ENCODE data around the gene SP140. TPM values are rescaled to one million over a fixed set of nuclear protein-coding genes. Genes with fewer than 3 reads are reported as not detected.
"Not testable (repeated sequence)": the region's sequence is repeated elsewhere in the genome, so short reads cannot be mapped to it uniquely, and the experiment has no call there.

The SP140 gene
- total RNA-seq, 1 donor from 2014 or later = 8.2 TPM

DNA sequence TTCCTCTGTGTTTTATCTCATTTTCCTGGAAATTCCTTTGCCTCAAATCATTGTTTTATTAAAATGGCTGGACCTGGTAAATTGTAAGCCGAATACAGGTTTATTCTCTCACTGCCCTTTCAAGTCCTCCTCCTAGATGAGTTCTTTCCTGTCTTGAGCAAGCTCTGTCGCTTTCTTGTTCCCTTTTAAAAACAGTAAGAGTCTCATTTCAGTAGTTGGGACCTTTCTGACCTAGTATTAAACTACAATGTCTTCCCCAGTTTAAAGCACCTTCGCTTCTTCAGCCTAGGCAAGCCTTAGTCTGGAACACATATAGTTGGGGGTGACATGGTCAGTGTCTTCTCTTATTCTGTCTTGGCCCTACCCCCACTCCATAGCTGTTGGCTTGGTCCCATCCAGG, 60.5 kb downstream of the SP140 start:
- DNase-seq (ENCODE audit: low spot score) = no peak

DNA sequence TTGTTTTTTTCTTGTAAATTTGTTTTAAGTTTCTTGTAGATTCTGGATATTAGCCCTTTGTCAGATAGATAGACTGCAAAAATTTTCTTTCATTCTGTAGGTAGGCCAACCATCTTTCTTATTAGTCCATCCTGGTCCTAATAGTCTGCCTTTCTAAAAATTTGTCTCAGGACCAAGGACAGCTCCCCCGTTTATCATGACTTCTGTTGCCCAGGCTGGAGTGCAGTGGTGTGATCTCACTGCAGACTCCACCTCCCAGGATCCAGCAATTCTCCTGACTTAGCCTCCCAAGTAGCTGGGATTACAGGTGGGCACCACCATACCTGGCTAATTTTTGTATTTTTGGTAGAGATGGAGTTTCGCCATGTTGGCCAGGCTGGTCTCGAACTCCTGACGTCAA, 63.8 kb downstream of the SP140 start:
- not testable (repeated sequence) for DNase-seq (ENCODE audit: low spot score)

DNA sequence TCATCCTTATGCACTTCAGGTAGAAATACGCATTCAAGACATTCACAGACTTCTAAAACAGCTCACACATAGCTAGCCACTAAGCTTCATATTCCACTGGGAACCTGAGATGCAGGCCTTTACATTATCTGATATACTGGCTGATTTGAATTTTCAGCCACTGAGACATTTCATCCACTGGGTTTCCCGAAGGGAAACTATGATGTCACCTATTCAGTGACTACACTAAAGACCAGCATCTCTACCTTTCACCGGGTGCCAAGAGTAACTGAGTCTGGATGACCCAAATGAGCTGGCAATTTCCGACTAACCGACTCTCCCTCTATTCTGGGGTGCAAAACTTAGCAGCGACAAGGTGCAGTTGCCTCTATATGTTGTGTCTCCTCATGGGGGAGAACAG, 69.7 kb downstream of the SP140 start:
- no peak for DNase-seq (ENCODE audit: low spot score)

DNA sequence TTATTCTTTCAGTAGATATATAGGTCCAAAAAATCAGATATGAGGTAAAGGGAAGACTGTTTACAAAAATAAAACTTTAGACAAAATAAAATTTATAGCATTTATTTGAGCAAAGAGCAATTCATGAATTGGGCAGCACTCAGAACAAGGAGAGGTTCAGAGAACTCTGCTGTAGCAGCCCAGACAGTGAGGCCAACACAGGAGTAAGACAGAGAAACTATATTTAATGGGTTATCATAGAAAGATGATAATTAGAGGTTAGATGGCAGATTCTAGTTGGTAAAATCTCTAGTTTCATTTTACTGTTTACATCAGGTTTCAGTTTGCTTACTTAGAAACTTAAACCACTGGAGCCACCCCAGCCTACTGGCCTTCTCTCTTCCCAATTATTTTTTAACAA, 71.4 kb downstream of the SP140 start:
- no peak for DNase-seq (ENCODE audit: low spot score)

DNA sequence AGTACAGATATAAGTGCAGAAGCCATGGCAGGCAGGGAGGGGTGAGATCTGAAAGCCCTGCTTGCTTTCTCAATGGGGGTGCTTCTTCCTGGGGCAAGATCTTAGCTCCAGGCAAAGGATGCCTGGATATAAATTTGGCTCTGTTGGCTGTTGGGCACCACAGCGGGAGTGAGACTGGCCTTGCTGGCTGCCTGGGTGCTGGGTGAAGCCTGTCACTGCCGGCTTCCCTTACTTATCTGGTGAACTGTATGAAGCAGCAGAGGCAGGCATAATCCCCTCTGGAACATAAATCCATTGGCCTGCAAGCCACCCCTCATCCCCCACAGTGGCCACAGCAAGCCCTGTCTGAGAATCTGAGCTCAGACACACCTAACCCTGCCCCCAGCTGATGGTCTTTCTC, 74.1 kb downstream of the SP140 start:
- DNase-seq (ENCODE audit: low spot score) = no peak

DNA sequence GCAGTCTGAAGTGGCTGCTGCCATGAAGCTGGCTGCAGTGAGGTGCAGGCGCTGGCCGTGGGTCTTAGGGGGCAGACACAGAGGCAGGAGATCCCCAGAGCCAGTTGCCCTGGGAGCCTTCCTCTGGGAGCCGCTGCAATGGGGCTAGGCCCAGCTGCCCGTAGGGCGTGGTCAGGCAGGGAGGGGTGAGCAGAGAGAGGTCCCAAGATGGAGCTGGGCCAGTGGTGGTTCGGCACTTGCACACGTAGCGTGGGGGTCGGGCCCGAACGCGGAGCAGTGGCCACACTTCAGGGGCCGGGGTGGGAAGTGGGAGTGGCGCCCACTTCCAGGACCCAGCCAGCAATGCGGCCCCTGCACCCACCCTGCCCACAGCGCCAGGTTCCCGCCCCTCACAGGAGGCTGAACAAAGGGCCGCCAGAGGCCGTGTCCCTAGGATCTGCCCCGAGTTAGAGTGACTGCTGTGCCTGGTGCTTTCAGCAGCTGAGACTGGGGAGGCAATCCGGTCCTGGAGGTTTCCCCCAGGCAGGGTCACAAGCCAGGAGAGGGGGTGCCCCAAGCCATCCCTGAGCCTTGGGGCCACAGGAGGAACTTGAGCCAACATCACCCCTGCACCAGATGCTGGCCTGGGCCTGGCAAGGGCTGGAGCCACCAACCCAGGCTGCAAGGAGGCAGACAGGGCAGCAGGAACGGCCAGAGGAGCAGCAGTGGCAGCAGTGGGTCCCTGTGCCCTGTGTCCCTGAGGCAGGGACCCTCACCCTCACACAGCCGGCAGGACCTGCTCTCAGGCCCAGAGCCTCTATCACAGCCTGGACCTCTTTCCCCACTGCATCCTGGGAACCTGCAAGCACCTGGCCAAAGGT, 80.1 kb downstream of the SP140 start:
- DNase-seq (ENCODE audit: low spot score) = no peak

DNA sequence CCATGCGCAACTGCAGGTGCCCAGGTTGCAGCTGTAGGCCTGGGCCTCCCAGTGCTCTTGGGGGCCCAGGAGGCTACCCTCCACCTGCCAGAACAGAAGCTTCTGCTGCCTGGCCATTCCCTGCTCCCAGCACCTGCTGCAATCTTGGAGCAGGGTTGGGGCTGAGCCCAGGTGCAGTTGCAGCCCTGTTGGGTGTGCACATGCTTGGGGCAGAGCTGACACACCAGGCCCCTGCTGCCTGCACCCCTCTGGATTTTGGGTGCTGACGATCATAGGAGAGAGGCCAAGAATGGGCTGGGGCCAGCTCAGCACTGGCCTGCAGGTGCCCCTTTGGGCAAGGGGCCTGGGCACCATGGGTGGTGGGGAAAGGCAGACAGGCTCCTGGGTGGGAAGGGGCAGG, 80.9 kb downstream of the SP140 start:
- DNase-seq (ENCODE audit: low spot score) = no peak

DNA sequence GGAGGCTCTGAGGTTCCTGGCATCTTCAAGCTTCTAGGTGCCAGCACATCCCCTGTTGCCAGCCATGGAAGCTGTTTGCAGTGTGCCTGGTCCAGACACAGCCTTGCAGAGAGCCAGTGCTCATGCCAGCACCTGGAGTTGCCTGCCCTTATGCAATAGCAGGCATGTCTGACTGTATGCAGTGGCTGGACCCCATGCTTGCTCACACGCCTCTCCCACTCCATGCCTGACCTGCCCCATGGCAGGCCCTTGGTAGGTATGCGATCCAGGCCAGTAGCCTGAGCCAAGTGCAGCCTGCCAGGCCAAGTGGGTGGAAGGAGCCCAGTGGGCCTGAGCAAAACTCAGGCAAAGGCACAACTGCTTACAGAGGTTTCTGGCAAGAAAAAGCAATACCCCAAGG, 81.9 kb downstream of the SP140 start:
- DNase-seq (ENCODE audit: low spot score) = no peak

DNA sequence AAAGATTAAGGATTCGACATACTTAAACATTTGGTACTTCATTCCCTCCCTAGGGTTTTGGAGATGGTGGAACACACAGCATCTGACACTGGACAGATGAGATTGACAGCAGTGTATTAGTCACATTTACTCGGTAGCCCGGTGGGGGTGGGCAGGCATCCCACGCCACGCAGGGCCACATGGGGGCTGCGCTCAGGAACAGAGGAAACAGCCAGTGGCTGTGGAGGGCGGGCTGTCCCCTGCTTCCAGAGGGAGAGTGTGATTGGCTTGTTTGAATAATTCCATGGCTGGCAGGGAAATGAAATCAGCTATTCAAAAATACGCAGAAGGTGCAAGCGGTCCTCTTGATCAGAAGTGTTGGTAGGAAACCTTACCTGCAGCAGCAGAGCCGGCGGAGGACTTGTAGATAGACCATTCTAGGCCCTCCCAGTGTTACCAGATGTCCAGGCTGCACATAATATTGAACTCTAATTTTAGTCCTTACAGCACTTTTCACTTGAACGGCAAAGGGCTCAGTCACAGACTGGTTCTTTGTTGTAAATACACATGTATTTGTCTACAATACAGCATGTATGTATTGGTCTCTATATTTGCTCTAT, 83.0 kb downstream of the SP140 start:
- DNase-seq (ENCODE audit: low spot score) = no peak

DNA sequence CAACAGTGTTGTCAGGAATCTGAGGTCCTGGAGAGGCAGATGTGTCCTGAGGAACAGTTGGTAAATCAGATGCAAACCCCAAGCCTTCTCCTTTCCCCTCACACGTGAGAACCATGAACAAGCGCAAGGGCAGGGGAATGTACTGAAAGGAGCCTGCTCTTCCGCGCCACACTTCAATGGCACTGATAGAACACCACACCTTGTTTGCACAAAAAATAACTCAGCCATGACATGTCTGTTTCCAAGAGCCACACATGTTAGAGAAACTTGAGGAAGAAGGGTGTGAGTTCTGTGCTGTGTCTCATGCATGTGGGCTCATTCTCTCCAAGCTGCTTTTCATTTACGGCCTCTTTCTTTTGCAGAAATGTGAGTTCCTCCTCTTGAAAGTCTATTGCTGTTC, 85.3 kb downstream of the SP140 start:
- not testable (repeated sequence) for DNase-seq (ENCODE audit: low spot score)

DNA sequence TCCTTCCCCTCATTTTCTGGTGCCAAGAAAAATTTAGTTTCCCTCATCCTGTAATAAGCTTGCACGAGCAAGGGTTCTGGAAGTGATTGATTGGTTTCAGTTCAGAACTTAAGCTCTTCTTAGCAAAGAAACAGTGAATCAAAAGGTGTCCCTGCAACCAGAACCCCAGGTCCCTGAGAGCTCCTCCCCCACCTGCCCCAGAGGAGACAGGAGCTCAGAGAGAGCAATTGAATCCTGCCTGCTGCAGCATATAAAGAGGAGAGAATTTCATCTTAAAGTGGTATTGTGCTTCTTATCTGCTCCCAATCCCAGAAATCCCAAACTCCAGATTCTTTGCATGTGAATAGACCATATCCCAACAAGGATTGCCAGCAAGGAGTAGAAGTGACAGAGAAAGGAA, 86.1 kb downstream of the SP140 start:
- not testable (repeated sequence) for DNase-seq (ENCODE audit: low spot score)

DNA sequence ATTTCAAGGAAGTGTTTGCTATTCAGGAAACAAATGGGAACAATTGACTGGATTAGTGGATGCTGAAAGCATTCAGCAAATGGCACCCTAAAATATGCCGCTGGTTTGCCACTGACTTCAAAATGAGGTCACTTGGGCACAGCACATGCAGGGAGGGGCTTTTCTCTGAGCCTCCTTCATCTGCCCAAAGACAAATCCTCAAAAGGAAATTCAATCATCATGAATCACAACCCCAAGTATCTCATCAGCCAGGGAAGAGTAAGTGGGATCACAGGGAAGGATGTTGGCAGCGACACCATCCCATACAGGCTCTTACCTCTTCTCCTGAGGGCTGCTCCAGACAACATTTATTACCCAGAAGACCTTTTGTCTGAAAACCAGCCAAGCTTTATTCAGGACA, 87.1 kb downstream of the SP140 start:
- no peak for DNase-seq (ENCODE audit: low spot score)

DNA sequence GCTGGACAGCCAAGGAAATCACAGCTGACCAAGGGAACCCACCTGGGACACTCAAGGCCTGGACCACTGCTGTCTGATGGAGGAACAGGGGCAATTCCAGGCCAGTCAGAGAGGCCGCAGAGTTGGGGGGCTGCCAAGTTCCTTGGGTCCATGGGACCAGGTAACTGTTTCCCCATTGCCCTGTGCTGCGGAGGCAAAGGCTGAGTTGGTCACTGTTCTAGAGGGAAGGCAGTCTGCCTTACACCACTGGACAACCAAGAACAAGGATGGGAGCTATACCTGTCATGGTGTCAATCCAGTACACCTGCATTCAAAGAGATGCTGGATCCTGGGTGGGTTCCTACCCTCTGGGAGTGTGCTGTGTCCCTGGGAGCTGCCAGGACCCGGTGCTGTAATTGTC, 91.8 kb downstream of the SP140 start:
- DNase-seq (ENCODE audit: low spot score) = no peak

DNA sequence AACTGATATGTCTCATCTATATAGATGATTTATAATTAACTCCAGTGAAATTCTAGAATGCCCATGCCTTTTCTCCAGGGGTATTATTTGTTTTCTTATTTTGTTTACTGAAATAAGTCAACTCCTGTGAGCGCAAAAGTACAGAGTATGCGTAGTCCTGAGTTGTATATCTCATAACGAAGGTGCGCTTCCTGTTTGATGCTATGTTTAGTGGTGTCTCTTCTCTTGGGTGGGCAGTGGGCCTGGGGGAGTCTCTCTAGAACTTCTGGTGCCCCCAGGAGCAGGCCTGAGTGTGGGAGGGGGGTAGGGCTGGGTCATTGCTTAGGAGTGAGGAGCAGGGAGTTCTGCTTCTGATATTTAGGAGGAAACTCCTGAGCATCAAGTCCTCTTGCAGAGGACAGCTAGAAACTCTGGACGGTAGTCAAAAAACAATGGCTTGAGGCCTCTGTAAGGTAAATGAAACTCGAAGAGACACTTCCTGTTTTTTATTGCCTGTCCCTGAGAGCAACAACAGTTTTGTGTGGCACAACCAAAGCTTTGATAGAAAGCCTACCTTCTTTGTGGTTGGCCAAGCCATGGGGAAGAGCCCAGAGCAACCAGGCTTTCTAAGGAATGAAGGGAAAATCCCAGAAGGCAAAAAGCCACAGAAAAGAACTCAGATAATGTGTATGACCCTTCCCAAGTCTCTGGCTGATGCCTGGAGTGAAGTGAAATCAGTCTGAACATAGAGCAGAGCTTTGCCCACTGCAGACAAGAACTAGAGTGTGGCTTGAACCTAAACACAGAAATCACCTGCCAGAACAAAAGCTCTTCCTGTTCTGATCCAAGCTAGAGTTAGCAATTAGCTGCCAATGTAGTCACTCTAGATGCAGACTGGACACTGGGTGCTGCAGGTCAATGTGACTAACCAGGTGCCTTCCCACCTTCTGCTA, 92.9 kb downstream of the SP140 start:
- no peak for DNase-seq (ENCODE audit: low spot score)

DNA sequence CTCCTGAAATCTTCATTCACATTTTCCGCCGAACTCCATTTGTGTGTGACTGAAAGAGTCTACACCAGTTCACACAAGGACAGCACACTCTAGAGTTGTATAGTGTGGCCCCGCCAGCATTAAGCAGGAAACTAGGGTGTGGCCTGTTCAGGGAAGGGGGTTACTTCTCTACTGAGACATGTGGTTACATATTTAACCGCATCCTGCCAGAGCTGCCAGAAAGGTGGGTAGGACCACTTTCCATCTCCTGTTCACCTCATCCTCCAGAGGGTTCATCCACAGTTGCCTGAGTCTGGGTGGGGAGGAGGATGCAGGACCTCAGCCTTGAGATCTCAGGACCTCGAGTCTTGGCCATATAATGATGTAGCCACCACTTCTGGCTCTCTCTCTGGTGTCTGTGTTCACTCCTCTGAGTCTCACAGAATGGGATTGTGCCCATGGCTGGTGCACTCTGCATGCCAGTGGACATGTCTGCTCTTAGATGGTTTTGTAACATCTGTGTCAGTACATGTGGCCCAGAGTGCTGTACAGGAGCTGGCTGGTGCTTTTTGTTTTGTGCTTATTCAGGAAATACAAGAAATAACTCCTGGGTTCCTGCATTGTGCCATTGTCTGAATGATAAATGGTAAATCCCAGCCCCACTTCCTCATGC, 93.8 kb downstream of the SP140 start:
- no peak for DNase-seq (ENCODE audit: low spot score)

DNA sequence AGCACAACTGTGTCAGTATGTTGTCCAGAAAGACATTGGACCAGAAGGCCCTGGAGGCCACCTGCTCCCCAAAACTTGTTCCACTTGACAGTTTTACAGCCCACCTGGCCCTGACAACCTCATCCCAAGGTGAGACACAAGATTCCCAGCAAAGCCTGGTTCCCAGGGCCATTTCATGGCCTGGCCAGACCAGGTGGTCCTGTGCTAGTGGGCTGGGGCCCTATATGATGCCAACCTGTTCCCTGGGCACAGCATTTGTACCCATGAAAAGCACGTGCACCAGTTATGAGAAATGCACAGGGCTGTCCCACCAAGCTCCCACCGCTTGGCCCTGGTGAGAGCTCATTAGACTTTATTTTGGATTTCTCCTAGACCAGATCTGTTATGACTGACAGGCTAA, 95.5 kb downstream of the SP140 start:
- no peak for DNase-seq (ENCODE audit: low spot score)

DNA sequence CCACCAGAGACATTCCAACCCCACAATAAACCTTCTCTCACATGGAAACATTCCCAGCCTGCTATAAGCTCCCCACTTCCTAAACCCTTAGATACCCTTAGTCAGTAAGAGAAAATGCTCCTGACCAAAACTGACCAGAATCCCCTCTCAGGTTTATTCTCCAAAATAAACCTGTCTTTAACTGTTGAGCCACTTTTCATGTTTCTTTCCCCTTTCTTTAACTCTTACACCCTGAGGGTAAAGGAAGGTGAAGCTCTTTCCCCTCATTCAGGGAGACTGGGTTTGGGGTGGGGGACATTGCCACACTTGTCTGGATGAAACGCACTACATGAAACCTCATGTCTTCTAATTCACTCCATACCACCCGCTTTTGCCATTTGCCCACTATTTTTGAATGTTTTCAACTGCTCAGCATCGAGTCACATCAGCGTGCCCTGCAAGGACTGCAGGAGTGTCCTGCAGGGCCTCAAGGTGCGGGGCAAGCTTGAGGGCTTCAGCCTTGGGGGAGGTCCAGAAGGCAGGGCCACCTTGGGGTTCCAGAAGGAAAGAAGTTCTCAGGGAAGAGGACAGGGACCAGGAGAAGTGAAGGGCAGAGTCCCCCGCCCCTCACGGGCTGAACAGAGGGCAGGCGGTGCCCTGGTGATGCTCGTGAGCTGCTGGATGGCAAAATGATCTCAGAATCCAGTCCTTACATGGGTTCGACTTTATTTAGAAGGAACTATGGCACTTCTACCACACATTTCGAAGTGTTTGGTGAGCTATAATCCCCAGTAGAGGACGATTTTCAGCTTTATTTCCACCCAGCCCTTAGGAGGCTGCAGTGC, 97.2 kb downstream of the SP140 start:
- no peak for DNase-seq (ENCODE audit: low spot score)

DNA sequence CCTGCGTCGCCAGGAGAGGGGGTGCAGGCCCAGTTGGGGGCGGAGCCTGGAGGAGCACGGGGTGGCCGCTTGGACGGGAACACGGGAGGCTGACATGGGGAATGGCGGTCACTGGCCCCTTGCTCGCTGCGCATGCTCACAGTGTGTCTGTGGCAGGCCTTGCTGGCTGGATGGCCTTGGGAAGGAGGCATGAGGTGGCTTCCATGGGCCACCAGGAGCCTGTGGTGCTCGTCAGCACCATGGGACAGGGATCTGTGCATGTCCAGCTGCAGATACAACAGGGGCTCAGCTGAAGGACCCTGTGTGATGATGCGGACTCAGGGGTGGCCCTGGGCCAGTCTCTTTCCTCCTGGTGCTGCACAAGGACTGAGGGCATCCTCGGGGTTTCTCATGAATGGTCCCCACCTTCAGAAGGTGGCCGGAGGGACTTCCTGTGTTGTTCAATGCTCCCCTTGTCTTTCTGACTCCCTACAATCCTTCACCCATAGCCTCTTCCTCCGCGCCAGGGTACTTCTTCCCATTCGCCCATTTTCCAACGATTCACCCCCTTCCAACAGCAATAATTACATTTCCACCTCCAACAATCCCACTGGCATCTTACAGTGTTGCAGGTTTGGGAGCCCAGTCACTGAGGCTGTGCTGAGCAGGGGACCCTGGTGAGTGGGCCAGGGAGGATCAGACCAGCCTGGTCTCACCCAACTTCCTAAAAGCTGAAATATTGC, 98.0 kb downstream of the SP140 start:
- no peak for DNase-seq (ENCODE audit: low spot score)

DNA sequence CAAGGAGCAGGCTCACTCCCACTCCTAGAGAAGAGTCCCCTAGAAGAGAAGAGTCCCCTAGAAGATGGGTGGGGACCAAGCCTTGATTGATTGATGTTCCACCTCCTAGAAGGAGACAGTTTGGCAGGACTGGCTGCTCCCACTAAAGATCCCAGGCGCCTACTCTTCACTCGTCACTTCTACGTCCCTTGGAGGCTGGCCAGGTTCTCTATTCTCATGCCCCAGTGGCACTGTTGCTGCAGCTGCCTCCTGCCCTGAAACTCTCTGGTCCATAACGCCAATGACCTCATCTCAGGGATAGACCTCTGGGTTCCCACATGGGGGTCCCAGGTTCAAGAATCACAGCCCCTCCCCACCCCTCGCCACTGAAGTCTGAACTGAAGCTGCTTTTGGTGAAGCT, 99.0 kb downstream of the SP140 start:
- DNase-seq (ENCODE audit: low spot score) = no peak
